GM12875 (cell line): ENCODE measurements around the gene RDH8.

ENCODE experiments used
- H3K4me3 ChIP-seq: one replicate; pipeline ENCODE4 v1.5.1; 2011; ENCODE audit warnings: low read depth, low read length, control low read depth
- TF ChIP-seq, protein P1 (sequence below): IDR thresholded peaks from 2 replicates; pipeline ENCODE4 v1.5.1; 2011; ENCODE audit warnings: low read depth, mild to moderate bottlenecking, control low read depth, inconsistent platforms, low read length, moderate library complexity, borderline replicate concordance; ENCODE audit not compliant: insufficient read depth

The RDH8 gene

GRCh38 chr19:10010247-10010691, 3.0 kb upstream of the RDH8 start, which contains the start of gene COL5A3:
TSS of gene COL5A3 (minus strand) at chr19:10010504. CDS start at chr19:10010385, 119 bp downstream.
- TF ChIP-seq, protein P1, sequence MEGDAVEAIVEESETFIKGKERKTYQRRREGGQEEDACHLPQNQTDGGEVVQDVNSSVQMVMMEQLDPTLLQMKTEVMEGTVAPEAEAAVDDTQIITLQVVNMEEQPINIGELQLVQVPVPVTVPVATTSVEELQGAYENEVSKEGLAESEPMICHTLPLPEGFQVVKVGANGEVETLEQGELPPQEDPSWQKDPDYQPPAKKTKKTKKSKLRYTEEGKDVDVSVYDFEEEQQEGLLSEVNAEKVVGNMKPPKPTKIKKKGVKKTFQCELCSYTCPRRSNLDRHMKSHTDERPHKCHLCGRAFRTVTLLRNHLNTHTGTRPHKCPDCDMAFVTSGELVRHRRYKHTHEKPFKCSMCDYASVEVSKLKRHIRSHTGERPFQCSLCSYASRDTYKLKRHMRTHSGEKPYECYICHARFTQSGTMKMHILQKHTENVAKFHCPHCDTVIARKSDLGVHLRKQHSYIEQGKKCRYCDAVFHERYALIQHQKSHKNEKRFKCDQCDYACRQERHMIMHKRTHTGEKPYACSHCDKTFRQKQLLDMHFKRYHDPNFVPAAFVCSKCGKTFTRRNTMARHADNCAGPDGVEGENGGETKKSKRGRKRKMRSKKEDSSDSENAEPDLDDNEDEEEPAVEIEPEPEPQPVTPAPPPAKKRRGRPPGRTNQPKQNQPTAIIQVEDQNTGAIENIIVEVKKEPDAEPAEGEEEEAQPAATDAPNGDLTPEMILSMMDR = no peak
- H3K4me3 ChIP-seq = no peak within 1 kb of the TSS

DNA sequence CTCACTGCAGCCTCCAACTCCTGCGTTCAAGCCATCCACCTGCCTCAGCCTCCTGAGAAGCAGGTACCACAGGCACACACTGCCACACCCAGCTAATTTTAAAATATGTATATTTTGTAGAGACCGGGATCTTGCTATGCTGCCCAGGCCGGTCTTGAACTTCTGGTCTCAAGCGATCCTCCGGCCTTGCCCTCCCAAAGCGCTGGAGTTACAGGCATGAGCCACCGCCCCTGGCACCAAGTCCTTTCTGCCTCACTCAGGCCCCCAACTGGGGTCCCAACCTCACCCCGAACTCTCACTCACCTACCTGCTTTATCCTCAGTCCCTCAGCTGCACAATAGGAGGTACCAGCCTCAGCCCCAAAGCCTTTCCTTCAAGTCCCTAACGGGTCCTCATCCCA, 2.3 kb upstream of the RDH8 start:
- H3K4me3 ChIP-seq = no peak overlapping the region
- TF ChIP-seq, protein P1 = no peak

DNA sequence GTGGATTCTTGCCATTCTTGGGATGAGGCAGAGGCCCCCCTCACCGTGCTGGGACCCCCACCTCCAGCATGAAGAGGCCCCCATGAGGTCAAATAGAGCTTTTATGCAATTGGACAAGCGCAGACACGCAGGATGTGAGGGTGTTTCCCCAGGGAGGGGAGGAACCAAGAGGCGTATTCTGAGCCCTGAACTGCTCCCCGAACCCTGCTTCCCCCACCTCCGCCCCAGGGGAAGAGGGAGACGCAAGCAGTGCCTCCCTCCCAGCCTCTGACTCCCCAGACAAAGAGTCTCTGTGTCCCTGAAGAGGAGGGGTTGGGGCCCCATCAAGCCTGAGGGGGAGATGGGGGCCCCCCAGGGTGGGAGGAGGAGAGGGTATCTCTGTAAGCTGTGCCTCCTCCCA, 1.3 kb upstream of the RDH8 start:
- TF ChIP-seq, protein P1 = no peak
- H3K4me3 ChIP-seq = no peak overlapping the region

- TF ChIP-seq, protein P1 = no peak
- no peak overlapping the region for H3K4me3 ChIP-seq
Observed at GRCh38 chr19:10013834-10014618, 743 bp downstream of the RDH8 start.

- TF ChIP-seq, protein P1 = no peak
- H3K4me3 ChIP-seq = no peak overlapping the region
Observed at GRCh38 chr19:10018263-10018662, 5.0 kb downstream of the RDH8 start.

GRCh38 chr19:10018786-10019185, 5.5 kb downstream of the RDH8 start:
- H3K4me3 ChIP-seq = no peak overlapping the region
- TF ChIP-seq, protein P1 = no peak

DNA sequence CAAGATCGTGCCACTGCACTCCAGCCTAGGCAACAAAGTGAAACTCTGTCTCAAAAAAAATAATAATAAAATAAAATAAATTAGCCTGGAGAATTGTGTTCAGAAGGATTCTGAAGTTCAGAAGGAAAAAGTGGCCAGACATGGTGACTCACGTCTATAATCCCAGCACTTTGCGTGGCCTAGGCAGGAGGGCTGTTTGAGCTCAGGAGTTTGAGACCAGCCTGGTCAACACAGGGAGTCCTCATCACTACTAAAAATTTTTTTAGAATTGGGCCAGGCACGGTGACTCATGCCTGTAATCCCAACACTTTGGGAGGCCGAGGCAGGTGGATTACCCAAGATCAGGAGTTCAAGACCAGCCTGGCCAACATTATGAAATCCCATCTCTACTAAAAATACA, 6.0 kb downstream of the RDH8 start:
- H3K4me3 ChIP-seq = no peak overlapping the region
- TF ChIP-seq, protein P1 = no peak
